ENCODE data around the gene THSD7B. TPM values are rescaled to one million over a fixed set of nuclear protein-coding genes. Genes with fewer than 3 reads are reported as not detected.

The THSD7B gene
- total and polyA plus RNA-seq, 2 donors: 0.50 to 4.2 TPM

DNA sequence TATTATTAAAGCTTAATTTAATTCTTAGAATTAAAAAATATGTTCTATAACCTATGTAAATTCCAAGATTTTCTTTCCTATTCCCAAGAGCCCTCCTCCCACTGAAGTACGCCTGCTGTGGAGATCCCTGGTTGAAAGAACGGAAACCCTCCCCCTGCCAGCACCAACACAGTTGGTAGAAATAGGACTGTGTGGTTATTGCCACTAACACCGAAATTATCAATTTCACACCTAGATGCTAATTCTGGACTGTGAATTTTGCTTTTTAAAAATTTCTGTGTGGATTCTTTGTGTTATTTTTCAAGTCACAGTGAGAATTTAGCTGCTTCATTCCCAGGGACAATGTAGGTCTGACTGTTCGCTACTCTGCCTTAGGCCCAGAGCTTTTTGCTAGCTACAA lies 893.1 kb downstream of the THSD7B start:
- Histone ChIP-seq H3K27ac (ENCODE audit: low read depth in 1 of 2, low read length in 1 of 2) (no peak overlapping the region), H3K36me3 (ENCODE audit: control insufficient read depth in 2 of 2, insufficient read depth in 2 of 2, low read length in 1 of 2) (no peaks in the 10 kb centered on the region), H3K27me3 (ENCODE audit: control insufficient read depth in 2 of 2, insufficient read depth in 1 of 2, low read length in 1 of 2) (no peaks in the 10 kb centered on the region), H3K9me3 (ENCODE audit: control insufficient read depth in 2 of 2, insufficient read depth in 1 of 2, low read length in 1 of 2) (peaks cover 0 to 4% of the 10 kb centered on the region in 2 donors), H3K4me3 (ENCODE audit: low read length in 2 of 2) (no peak overlapping the region), H3K4me1 (ENCODE audit: control insufficient read depth in 2 of 2, insufficient read depth in 2 of 2, low read length in 2 of 2) (no peaks in the 10 kb centered on the region)
- DNase-seq (ENCODE audit: low read depth in 6 of 9, low spot score in 9 of 9): no peak
- WGBS: 91% methylated on average over 4 of the region's 4 CpGs

DNA sequence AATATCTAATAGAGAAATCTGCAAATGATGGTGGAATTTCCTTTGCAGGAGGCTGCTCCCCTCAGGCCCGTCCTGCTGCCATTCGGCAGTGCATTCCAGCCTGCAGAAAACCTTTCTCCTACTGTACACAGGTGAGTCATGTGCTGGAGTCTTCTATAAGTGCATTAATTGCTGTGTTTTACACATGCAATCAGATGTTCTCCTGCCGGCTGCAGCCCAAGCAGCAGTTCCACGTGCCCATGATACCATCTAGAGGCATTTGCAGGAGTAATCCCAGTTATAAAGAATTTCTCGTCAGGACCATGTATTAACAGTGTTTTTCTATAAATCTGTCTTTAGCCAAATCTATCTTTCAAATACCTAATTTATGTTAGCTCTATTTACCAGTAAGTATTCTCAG lies 894.3 kb downstream of the THSD7B start:
- no peak overlapping the region for H3K27ac ChIP-seq (ENCODE audit: low read depth in 1 of 2, low read length in 1 of 2)
- no peaks in the 10 kb centered on the region for H3K36me3 ChIP-seq (ENCODE audit: control insufficient read depth in 2 of 2, insufficient read depth in 2 of 2, low read length in 1 of 2)
- H3K27me3 ChIP-seq (ENCODE audit: control insufficient read depth in 2 of 2, insufficient read depth in 1 of 2, low read length in 1 of 2): no peaks in the 10 kb centered on the region
- no peaks in the 10 kb centered on the region for H3K4me1 ChIP-seq (ENCODE audit: control insufficient read depth in 2 of 2, insufficient read depth in 2 of 2, low read length in 2 of 2)
- DNase-seq (ENCODE audit: low read depth in 6 of 9, low spot score in 9 of 9): no peak
- H3K9me3 ChIP-seq (ENCODE audit: control insufficient read depth in 2 of 2, insufficient read depth in 1 of 2, low read length in 1 of 2): peaks cover 0 to 4% of the 10 kb centered on the region in 2 donors
- 74% methylated on average over 5 of the region's 5 CpGs for whole genome bisulfite sequencing
- H3K4me3 ChIP-seq (ENCODE audit: low read length in 2 of 2): no peak overlapping the region

DNA sequence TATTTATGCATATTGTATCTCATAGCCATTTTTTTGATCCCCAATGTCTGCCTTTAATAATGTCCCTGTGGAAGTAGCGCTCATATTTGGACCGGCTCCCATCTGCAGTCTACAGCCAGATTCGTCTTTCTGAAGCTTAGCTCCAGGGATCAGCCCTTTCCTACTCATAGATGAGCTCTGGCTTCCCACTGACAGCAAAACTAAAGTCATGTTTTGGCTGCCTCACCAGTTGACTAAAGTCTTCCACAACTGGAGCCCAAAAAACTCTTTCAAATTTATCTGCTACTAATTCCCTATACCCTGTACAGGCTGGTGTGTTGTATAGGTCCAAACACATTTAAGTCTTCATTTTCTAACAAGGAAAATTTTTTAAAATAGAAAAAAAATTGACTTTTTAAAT lies 904.8 kb downstream of the THSD7B start:
- no peak overlapping the region for H3K27ac ChIP-seq (ENCODE audit: low read depth in 1 of 2, low read length in 1 of 2)
- WGBS: 92% methylated on average over 3 of the region's 3 CpGs
- no peaks in the 10 kb centered on the region for H3K36me3 ChIP-seq (ENCODE audit: control insufficient read depth in 2 of 2, insufficient read depth in 2 of 2, low read length in 1 of 2)
- H3K27me3 ChIP-seq (ENCODE audit: control insufficient read depth in 2 of 2, insufficient read depth in 1 of 2, low read length in 1 of 2): no peaks in the 10 kb centered on the region
- no peaks in the 10 kb centered on the region for H3K9me3 ChIP-seq (ENCODE audit: control insufficient read depth in 2 of 2, insufficient read depth in 1 of 2, low read length in 1 of 2)
- H3K4me3 ChIP-seq (ENCODE audit: low read length in 2 of 2): no peak overlapping the region
- no peaks in the 10 kb centered on the region for H3K4me1 ChIP-seq (ENCODE audit: control insufficient read depth in 2 of 2, insufficient read depth in 2 of 2, low read length in 2 of 2)
- DNase-seq (ENCODE audit: low read depth in 6 of 9, low spot score in 9 of 9): no peak

DNA sequence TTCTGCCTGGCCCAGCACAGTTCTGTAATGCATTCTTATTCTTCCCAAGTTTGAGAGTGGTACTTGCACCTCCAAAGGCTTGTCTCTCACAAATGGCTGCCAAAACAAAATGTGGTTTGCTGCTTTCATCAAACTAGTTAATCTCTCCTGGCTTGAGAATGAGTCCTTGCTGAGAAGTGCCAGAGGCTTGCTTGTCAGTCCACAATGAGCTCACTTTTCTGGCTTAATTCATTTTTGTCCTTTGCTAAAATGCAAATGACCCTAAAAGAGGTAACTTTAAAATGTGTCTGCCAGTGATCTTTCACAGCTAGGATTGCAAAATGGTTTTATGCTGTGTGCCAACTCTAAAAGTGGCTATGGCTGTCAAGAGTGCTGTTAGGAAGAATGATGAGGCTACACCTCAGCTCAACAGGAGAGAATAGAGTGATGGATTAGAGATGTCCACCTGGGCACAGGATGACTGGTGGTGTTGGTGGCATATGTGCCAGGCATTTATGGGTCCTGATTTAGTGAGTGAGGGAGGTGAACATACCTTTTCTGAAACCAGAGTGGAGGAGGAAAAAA lies 907.7 kb downstream of the THSD7B start:
- Histone ChIP-seq H3K4me3 (ENCODE audit: low read length in 2 of 2) (no peak overlapping the region), H3K4me1 (ENCODE audit: control insufficient read depth in 2 of 2, insufficient read depth in 2 of 2, low read length in 2 of 2) (no peaks in the 10 kb centered on the region), H3K27me3 (ENCODE audit: control insufficient read depth in 2 of 2, insufficient read depth in 1 of 2, low read length in 1 of 2) (no peaks in the 10 kb centered on the region), H3K36me3 (ENCODE audit: control insufficient read depth in 2 of 2, insufficient read depth in 2 of 2, low read length in 1 of 2) (no peaks in the 10 kb centered on the region), H3K27ac (ENCODE audit: low read depth in 1 of 2, low read length in 1 of 2) (no peak overlapping the region), H3K9me3 (ENCODE audit: control insufficient read depth in 2 of 2, insufficient read depth in 1 of 2, low read length in 1 of 2) (no peaks in the 10 kb centered on the region)
- no peak for DNase-seq (ENCODE audit: low read depth in 6 of 9, low spot score in 9 of 9)

DNA sequence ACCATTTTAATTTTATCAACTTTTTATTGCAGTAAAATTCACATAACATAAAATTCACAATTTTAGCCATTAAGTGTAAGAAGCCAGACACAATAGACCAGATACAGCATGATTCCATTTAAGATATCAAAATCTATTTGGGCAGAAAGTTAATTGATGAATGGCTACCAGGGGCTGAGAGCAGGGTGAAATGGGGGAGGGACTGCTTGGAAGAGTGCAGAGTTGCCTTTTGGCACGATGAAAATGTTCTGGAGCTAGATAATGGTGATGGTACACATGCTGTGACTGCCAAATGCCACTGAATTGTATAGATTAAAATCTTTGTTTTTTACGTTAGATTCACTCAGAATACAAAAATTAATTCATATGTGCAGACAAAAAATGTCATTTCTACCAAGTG lies 909.6 kb downstream of the THSD7B start:
- no peaks in the 10 kb centered on the region for H3K27me3 ChIP-seq (ENCODE audit: control insufficient read depth in 2 of 2, insufficient read depth in 1 of 2, low read length in 1 of 2)
- WGBS: 87% methylated on average over 2 of the region's 2 CpGs
- H3K36me3 ChIP-seq (ENCODE audit: control insufficient read depth in 2 of 2, insufficient read depth in 2 of 2, low read length in 1 of 2): no peaks in the 10 kb centered on the region
- no peaks in the 10 kb centered on the region for H3K9me3 ChIP-seq (ENCODE audit: control insufficient read depth in 2 of 2, insufficient read depth in 1 of 2, low read length in 1 of 2)
- no peaks in the 10 kb centered on the region for H3K4me1 ChIP-seq (ENCODE audit: control insufficient read depth in 2 of 2, insufficient read depth in 2 of 2, low read length in 2 of 2)
- no peak for DNase-seq (ENCODE audit: low read depth in 6 of 9, low spot score in 9 of 9)
- no peak overlapping the region for H3K27ac ChIP-seq (ENCODE audit: low read depth in 1 of 2, low read length in 1 of 2)
- no peak overlapping the region for H3K4me3 ChIP-seq (ENCODE audit: low read length in 2 of 2)

DNA sequence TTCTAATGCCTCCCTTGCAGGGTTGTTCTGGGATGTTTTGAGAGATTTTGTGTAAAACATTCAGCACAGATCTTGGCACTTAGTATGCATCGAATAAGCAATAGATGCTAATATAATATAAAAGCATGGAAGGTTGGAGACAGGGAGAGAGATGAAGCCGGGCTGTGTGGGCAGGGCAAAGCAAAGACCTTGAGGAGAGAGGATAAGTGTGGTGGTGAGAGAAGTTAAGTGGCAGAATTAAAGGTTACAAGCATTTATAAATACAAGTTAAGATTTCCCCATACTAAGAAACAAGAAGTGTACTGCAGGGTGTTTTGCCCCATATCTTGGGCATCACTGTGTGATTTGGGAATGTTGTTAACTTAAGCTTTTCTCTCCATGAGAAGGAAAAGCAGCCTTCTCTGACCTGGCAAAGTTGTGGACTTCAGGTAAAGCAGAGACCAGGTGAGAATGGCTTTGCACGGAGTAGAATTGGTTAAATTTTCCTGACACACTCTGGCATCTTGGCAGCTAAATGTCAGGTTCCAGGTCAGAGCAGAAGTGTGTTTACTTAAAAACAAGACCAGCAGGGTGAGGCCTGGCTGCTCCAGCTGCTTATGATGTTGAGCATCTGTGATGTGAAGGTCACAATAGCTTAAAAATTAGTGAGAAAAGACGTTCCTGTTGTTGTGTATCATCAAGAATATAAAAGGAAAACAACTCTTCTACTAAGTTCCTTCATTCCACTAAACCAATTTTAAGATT lies 910.4 kb downstream of the THSD7B start:
- Histone ChIP-seq H3K4me3 (ENCODE audit: low read length in 2 of 2) (no peak overlapping the region), H3K36me3 (ENCODE audit: control insufficient read depth in 2 of 2, insufficient read depth in 2 of 2, low read length in 1 of 2) (no peaks in the 10 kb centered on the region), H3K9me3 (ENCODE audit: control insufficient read depth in 2 of 2, insufficient read depth in 1 of 2, low read length in 1 of 2) (no peaks in the 10 kb centered on the region), H3K4me1 (ENCODE audit: control insufficient read depth in 2 of 2, insufficient read depth in 2 of 2, low read length in 2 of 2) (no peaks in the 10 kb centered on the region), H3K27ac (ENCODE audit: low read depth in 1 of 2, low read length in 1 of 2) (no peak overlapping the region), H3K27me3 (ENCODE audit: control insufficient read depth in 2 of 2, insufficient read depth in 1 of 2, low read length in 1 of 2) (no peaks in the 10 kb centered on the region)
- WGBS: 88% methylated on average over 4 of the region's 4 CpGs
- DNase-seq (ENCODE audit: low read depth in 6 of 9, low spot score in 9 of 9): no peak

DNA sequence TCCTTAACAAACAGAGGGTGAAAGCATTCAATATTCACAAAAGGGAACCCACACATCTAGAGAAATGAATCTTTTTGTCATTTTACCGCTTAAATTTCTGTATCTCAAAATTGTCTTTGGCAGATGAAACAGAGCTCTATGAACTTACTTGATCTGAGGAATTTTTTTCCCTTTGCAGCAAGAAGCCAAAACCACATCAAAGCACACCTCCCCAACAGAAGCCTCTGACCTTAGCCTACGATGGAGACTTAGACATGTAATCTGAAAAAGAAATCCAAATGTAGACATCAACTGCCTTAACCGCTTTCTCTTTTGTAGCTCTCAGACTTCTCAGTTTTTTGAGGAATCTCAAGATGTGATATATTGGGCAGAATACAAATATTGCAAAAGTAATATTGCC lies 911.0 kb downstream of the THSD7B start:
- Histone ChIP-seq H3K36me3 (ENCODE audit: control insufficient read depth in 2 of 2, insufficient read depth in 2 of 2, low read length in 1 of 2) (no peaks in the 10 kb centered on the region), H3K27ac (ENCODE audit: low read depth in 1 of 2, low read length in 1 of 2) (no peak overlapping the region), H3K4me3 (ENCODE audit: low read length in 2 of 2) (no peak overlapping the region), H3K4me1 (ENCODE audit: control insufficient read depth in 2 of 2, insufficient read depth in 2 of 2, low read length in 2 of 2) (no peaks in the 10 kb centered on the region), H3K9me3 (ENCODE audit: control insufficient read depth in 2 of 2, insufficient read depth in 1 of 2, low read length in 1 of 2) (no peaks in the 10 kb centered on the region), H3K27me3 (ENCODE audit: control insufficient read depth in 2 of 2, insufficient read depth in 1 of 2, low read length in 1 of 2) (no peaks in the 10 kb centered on the region)
- 66% methylated on average over 3 of the region's 3 CpGs for WGBS
- DNase-seq (ENCODE audit: low read depth in 6 of 9, low spot score in 9 of 9): peak in 1 of 9 donors; percentile 2

DNA sequence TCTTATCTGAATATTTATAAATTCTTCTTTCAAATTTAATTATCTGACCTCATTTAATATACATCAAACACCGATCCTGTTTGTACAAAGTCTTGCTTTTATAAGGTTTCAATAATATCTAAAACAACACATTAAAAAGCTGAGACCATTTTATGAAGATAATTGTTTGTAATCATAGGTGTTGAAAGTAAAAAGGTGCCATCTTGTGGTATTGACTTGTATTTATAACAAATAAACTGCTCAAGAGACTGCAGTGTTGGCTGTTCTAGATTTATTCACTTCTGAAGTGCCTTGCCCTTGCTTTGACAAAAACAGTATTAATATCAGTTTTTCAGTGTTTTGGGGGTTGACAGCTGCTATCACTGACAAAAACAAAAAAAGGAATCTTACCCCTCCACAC lies 912.1 kb downstream of the THSD7B start:
- Histone ChIP-seq H3K27me3 (ENCODE audit: control insufficient read depth in 2 of 2, insufficient read depth in 1 of 2, low read length in 1 of 2) (no peaks in the 10 kb centered on the region), H3K27ac (ENCODE audit: low read depth in 1 of 2, low read length in 1 of 2) (no peak overlapping the region), H3K9me3 (ENCODE audit: control insufficient read depth in 2 of 2, insufficient read depth in 1 of 2, low read length in 1 of 2) (no peaks in the 10 kb centered on the region), H3K4me3 (ENCODE audit: low read length in 2 of 2) (no peak overlapping the region), H3K4me1 (ENCODE audit: control insufficient read depth in 2 of 2, insufficient read depth in 2 of 2, low read length in 2 of 2) (no peaks in the 10 kb centered on the region), H3K36me3 (ENCODE audit: control insufficient read depth in 2 of 2, insufficient read depth in 2 of 2, low read length in 1 of 2) (no peaks in the 10 kb centered on the region)
- DNase-seq (ENCODE audit: low read depth in 6 of 9, low spot score in 9 of 9): no peak
- 93% methylated on average over 1 of the region's 1 CpG for WGBS

DNA sequence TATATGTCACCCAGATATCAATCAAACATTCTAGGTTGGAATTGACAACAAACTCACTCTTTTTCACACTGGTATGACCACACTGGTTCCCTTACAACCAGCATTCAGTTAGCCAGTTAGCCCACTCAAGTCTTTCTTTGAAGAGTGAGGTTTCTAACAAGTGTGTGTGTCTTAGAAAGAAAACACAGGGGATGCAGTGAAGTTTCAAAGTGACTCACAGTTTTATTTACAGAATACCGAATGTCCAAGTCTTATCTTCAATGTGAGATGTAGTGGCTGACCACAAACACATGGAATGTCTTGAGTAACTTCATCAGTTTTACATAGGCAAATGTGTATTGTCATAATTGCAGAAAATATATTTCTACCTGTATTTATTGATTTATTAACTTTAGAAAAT lies 924.2 kb downstream of the THSD7B start:
- H3K36me3 ChIP-seq (ENCODE audit: control insufficient read depth in 2 of 2, insufficient read depth in 2 of 2, low read length in 1 of 2): no peaks in the 10 kb centered on the region
- H3K4me1 ChIP-seq (ENCODE audit: control insufficient read depth in 2 of 2, insufficient read depth in 2 of 2, low read length in 2 of 2): no peaks in the 10 kb centered on the region
- WGBS: 0% methylated on average over 1 of the region's 1 CpG
- H3K27me3 ChIP-seq (ENCODE audit: control insufficient read depth in 2 of 2, insufficient read depth in 1 of 2, low read length in 1 of 2): no peaks in the 10 kb centered on the region
- no peak overlapping the region for H3K4me3 ChIP-seq (ENCODE audit: low read length in 2 of 2)
- H3K27ac ChIP-seq (ENCODE audit: low read depth in 1 of 2, low read length in 1 of 2): no peak overlapping the region
- no peak for DNase-seq (ENCODE audit: low read depth in 6 of 9, low spot score in 9 of 9)
- no peaks in the 10 kb centered on the region for H3K9me3 ChIP-seq (ENCODE audit: control insufficient read depth in 2 of 2, insufficient read depth in 1 of 2, low read length in 1 of 2)

Measured in thymus (tissue), 11 donors.